GM11168 (cell line): Measurements from ENCODE around the gene SLC35F1.

Experiments
- in situ Hi-C: fragments of 300-500 bp; cut with MboI; formaldehyde crosslinking; loops from one replicate; pipeline ENCODE4 v1.12.0; 2022; ENCODE audit warnings: low sequenced_read_pairs; ENCODE audit not compliant: unreplicated experiment

SLC35F1 gene

DNA sequence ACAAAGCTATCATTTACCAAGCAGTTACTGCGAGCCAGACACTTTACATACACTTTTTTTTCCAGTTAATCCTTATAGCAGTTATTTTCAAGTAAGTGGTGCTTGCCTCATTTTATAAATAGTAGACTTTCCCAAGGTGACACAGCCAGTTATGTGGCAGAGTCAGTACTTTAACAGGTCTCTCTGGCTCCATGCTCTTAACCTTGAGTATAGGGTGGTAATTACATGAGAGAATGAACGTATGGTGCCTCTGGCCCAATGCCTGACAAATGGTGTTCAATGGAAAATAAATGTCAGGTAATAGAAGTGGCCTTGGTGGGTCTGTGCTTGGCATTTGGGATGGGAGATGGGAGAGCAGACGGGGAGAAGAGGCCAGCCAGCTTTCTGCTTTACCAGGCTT lies 316.3 kb downstream of the SLC35F1 start:
- in situ Hi-C loops = no loop called here

DNA sequence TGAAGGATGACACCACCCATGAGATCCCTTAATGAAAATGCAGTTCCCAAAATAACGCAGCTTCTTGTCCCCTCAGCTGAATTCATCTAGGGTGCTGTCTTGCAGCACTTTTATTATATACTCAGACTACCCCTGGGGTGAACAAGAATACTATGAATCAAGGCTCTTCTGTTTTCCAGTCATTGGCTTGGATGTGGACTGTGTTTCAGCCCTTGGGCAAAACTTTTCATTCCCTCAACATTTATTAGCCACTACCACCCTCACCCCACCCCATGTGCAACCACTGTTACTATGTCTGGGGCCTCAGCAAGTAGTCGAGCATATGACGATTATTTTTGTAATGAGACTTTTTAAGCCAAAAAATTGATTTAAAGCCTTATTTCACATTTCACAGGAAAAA lies 321.8 kb downstream of the SLC35F1 start:
- in situ Hi-C loops = loop anchor here (25.0 kb wide), 1 partner anchor 242 kb away; no protein-coding TSS in a partner anchor

DNA sequence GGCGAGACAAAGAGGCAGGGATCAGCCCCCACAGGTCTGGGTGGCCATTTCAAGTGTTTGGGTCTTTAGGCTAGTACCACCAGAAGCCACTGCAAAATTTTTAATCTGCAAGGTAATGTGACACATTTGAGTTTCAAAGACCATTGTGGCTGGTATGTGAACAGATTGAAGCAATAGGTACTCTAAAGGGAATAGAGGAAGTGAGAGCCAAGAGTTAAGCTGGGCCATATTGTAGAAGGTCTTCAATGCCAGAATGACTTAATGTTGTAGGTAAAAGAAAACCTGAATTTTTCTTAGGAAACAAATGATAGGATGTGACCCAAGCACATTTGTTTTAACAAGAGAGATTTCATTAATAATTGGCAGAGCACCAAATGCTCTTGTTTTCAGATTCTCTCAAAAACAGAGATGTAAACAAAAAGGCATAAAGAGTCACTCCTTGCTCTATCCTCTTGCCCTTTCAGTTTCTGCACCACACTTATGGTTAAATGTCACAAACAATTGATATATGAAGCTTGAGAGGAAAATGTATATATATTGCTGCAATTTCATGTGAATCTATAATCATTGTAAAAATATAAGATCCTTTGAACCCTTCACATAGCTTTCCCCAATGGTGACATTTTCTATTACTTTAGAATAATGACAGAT lies 333.9 kb downstream of the SLC35F1 start:
- in situ Hi-C loops = loop anchor here (25.0 kb wide), 1 partner anchor 254 kb away; no protein-coding TSS in a partner anchor

DNA sequence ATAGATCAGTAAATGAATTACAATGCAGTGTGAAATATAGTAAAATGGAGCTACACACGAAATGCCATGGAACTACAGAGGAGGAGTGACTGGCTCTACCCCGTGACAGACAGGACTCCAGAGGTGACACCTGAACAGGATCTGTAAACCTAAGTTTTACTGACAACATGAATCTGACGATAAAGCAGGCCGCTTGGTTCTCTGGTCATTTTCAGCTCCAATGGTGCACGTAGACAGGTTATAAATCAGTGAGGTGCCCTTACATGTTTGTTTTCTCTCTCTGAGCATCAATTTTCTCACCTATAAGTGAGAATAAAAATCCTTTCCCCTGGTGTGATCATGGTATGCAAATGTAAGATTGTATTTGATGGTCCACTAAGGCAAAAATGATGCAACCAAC lies 339.3 kb downstream of the SLC35F1 start:
- in situ Hi-C loops = loop anchor here (25.0 kb wide), 1 partner anchor 259 kb away; no protein-coding TSS in a partner anchor

DNA sequence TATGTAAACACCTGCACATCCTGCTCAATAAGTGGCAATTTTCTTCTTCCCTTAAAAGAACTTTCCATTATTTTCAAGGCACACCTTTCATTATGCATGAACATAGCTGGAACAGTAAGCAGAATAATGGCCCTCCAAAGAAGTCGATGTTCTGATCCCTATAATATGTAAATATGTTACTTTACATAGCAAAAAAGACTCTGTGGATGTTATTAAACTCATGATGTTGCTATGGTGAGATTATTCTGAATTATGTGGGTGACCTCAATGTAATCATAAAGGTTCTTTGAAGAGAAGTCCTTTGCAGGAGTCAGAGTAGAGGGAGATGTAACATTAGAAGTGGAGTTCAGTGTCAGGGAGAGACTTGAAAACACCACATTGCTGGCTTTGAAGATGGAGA lies 341.1 kb downstream of the SLC35F1 start:
- in situ Hi-C loops = loop anchor here (25.0 kb wide), 1 partner anchor 261 kb away; no protein-coding TSS in a partner anchor

DNA sequence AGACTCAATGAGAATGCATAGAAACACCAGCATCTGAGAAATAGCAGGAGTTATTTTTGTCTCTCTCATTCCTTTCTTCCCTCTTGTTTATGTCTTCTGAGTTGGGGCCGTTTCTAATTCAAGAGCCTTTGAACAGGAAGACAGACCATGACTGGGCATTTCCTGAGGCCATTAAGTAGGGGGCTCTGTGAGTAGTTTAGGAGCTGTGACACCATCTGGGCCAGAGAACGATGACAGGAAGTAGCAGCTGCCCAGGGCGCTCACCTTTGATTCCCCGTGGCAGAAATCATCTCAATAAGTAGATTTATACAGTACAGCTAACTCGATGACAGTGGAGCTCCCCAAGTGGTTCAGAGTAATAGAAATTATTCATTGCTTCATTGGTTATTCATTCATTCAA lies 342.6 kb downstream of the SLC35F1 start:
- in situ Hi-C loops = loop anchor here (25.0 kb wide), 1 partner anchor 262 kb away; no protein-coding TSS in a partner anchor

DNA sequence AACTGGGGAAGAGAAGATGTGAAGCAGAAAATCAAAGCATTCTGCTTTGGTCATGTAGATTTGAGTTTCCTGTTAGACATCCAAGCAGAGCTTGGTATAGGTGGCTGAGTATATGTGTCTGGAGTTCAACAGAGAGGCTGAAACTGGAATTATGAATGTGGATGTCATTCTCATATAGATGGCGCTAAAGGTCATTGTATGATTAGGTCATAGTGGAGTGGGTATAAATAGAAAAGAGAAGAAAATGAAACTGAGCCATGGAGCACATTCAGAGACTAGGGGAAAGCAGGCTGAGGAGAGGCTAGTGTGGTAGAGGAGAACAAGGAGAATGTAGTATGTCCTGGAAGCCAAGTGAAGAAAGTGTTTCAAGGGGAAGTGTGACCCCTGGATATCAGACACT lies 345.4 kb downstream of the SLC35F1 start:
- in situ Hi-C loops = no loop called here

DNA sequence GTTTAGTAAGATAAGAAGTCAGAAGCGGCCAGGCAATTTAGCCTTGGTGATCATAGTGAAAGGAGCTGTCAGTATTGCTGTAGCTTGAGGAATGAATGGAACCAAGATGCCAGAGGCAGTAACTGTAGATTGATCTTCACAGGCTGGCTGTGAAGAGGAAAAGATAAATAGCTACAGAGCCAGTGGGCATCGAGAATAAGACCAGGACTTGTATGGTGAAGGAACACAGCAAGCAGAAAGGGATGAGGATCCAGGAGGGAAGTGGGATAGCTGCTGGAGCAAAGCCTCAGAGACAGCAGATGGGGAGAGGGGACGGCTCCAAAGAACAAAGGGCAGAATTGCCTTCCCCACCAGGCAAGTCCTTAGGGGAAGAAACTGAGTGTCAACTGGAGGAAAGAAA lies 346.7 kb downstream of the SLC35F1 start:
- in situ Hi-C loops = no loop called here

DNA sequence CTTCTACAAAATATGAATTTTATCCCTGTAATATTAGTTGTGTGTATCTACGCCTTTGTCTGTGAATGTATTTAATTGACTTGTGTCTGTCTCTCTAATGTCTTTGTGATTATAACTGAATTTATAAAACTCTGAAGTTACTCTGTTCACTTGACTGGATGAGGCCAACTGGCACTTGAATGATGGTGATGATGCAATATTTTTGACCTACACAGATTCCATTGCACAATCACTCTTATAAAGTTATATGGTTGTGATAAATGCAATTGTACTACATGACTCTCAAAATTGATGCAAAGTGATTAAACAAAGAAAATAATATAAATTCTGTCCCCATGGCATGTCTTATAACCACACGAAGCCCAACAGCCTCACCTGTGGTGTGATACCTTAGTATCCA lies 353.8 kb downstream of the SLC35F1 start:
- in situ Hi-C loops = no loop called here

DNA sequence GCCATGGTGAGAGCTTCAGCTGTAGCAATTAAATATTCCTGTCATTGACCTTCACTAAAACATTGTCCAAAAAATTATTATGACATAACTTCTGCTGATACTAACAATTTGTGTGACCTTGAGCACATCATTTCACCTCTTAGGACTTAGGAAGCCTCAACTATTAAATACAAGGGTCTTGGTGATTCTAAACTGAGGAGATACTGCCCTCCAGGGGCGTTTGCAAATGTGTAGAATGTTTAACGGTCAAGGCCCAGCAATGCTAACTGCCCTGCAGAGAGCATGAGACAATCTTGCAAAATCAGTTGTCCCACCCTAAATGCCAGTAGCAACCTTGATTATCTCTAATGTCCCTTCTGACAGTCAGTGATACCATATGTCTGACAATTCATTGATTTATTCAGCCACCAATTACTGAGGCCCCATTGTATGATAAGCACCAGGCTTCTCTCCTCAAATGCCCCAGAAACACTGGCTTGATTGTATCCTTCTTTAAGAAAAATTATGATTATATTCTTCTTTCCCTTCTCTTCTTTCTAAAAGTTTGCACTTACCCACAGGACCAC lies 356.9 kb downstream of the SLC35F1 start:
- in situ Hi-C loops = no loop called here

DNA sequence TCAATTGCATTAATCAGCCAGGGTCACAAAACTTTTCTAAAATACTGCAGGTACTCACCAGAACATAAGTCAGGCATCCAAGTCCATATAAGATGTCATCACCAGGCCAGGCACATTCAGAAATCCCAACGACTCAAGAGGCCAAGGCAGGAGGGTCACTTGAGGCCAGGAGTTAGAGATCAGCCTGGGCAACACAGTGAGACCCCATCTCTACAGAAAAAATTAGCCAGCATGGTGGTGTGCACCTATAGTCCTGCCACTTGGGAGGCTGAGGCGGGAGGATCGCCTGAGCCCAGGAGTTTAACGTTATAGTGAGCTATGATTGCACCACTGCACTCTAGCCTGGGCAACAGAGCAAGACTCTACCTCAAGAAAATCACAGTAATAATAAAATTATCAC lies 362.6 kb downstream of the SLC35F1 start:
- in situ Hi-C loops = no loop called here

DNA sequence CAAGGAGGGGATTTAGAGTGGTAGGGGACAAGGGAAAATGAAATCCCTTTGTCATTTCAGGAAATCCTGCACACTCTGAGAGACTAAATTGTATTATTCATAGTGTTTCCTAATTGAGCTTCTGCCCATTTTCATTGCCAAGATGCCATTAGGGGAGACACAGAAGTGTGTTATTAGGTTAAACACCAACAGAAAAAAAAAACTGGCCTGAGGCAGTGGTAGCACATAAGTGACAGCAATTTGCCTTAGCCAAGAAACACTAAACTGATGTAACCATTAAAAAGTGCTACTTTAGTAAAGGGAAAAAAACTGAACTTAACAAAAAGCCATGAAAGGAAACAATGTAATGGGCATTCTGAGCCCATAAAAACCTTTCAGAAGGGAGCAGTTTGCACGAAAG lies 370.6 kb downstream of the SLC35F1 start:
- in situ Hi-C loops = loop anchor here (25.0 kb wide), 2 partner anchors 260 to 510 kb away; partner anchors contain the start of gene PLN

DNA sequence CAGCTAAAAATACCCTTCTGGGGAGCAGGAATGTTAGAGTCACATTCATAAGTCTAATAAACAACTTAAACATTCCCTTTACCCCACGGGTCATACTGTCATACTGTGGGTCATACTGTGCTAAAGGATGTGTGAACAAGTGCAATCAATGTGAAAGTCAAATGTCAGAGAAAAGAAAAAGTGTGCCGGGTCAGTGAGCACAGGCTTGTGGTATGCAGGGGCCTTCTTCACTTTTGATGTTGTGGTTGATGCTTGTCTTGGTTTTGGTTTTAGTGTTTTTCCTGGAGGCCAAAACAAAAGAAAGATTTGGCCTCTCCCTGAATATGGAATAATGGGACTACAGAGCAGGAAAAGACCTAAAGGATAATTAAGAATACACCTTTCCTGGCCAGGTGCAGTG lies 373.1 kb downstream of the SLC35F1 start:
- in situ Hi-C loops = loop anchor here (25.0 kb wide), 2 partner anchors 257 to 507 kb away; partner anchors contain the start of gene PLN

DNA sequence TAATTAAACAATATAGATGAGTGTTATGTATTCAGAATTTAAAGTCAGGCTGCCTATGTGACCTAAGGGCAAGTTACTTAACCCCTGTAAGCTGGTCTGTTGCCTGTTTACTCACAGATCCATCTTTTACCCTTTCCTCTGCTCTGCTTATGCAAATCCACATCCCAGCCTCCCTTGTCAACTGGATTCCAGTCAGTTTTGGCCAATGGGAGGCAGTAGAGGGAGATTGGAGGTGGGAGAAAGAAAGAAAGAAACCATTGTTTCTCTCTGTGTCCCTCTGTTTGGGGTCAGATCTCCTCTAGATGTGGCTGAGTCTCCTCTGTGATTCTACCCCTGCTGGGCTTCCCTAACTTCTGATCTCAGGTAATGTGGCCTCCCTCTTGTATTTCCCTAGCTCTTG lies 374.2 kb downstream of the SLC35F1 start:
- in situ Hi-C loops = loop anchor here (25.0 kb wide), 2 partner anchors 256 to 506 kb away; partner anchors contain the start of gene PLN

DNA sequence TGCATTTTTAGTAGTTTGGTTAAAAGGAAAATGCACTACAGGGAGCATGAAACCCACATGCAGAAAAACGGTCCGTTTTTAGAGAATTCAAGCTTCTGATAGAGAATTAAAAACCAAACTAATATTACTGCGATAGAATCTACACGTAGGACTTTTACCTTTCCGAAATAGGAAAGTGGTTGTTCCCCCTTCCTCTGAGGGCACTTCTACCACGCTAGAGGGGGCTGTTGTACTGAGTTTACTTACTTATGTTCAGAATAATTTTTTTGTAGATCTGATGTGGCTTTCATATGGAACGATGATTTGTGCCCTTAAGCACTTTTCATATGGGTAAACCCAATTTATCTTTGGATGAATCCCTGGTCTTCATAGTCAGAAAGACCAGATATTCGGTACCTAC lies 376.7 kb downstream of the SLC35F1 start:
- in situ Hi-C loops = loop anchor here (25.0 kb wide), 2 partner anchors 254 to 504 kb away; partner anchors contain the start of gene PLN

DNA sequence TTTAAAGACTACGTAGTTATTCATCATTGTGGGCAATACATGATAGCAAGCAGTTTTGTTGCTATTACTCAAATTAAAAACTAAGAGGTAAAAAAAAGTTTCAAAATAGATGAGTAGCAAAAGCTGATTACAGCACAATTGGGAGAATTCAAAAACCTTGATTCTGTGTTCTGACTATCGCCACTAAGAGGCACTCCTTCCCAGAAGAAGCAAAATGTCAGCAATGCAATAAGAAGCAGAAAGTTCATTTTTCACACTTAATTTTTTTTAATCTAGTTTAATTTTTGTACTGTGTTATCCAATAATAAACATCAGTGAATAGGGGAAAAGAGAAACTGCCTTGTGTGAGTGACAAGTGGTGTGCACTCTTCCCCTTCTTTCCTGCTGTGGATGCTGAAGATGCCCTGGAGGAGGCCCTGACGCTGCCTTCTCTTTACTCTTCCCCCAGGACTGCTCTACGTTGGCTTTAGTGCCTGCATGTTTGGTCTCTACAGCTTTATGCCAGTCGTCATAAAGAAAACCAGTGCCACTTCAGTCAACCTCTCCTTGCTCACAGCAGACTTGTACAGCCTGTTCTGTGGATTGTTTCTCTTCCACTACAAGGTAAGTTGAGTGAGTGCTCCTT lies 377.8 kb downstream of the SLC35F1 start:
- in situ Hi-C loops = loop anchor here (25.0 kb wide), 2 partner anchors 252 to 502 kb away; partner anchors contain the start of gene PLN

DNA sequence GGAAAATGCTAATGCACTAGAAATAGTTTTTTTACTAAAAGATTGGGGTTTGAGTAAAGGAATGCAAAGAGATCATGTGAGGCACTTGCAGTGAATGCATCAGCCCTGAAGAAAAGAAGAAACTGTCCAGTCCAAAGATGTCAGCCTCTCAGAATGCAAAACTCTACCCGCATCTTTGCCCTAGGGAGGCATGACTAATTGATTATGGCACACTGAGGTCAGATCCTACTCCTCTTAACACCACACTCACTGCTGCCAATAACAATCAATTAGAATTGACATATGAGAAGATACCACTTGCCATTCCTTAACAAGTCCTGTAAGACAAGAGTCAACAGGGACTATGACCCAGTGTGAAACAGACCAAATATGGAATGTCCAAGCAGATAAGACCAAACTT lies 378.7 kb downstream of the SLC35F1 start:
- in situ Hi-C loops = loop anchor here (25.0 kb wide), 2 partner anchors 252 to 502 kb away; partner anchors contain the start of gene PLN

DNA sequence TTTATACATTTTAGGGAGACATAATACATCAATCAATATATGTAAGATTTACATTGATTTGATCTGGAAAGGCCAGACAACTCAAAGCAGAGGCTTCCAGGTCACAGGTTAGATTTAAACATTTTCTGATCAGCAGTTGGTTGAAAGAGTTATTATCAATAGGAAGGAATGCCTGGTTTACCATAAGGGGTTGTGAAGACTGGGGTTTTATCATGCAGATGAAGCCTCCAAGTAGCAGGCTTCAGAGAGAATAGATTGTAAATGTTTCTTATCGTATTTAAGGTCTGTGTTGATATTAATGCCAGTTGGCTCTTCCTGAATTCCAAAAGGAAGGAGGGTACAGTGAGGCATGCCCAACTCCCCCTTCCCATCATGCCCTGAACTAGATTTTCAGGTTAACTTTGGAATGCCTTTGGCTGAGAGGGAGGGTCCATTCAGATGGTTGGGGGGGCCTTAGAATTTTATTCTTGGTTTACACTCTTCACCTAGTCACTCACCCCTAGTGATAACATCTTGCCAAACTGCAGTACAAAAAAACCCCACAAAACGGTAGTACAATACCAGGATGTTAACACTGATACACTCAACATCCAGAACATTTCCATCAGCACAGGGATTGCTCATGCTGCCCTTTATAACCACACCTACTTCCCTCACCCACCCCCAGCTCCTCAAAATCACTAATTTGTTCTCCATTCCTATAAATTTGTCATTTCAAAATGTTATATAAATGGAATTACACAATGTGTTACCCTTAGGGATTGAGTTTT lies 381.5 kb downstream of the SLC35F1 start:
- in situ Hi-C loops = loop anchor here (25.0 kb wide), 2 partner anchors 249 to 499 kb away; partner anchors contain the start of gene PLN

DNA sequence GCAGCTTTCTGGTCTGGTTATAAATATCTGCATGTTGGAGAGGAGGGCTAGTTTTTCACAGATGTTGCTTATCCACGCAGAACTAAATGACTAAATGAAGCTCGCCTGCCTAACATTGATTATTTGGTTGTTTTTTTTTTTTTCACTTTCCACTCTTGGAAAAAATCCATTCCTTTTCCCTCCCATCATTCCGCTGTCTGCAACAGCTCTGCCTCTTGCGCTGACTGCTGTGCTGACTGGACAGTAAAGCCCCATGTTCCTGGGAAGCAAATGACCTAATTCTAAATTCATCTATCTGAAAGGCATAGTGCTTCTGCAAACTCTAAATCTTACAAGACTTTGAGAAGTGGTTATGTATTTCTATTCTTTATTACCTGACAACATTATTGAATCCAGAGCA lies 385.5 kb downstream of the SLC35F1 start:
- in situ Hi-C loops = loop anchor here (25.0 kb wide), 2 partner anchors 245 to 495 kb away; partner anchors contain the start of gene PLN

DNA sequence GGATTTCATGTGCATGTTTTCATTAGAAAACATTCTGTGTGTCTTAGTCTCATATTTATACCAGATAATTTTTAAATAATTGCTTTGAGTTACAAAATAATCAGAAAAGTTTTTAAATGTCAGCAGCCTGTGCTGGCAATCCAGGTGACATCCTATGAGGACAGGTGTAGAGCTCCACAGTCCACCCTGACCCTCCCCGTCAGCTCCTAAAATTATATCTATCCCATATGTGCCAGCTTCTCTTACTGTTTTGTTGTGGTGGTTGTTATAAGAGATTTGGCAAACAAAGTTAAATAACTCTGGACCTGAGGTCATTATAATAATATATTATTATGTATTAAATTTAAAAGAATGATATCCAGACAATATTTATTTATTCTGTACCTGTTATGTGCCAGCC lies 387.8 kb downstream of the SLC35F1 start:
- in situ Hi-C loops = loop anchor here (25.0 kb wide), 2 partner anchors 242 to 492 kb away; partner anchors contain the start of gene PLN
